Hepatocyte (in vitro differentiated cells): ENCODE results near the gene MAST2.

Experiments used
- EZH2 ChIP-seq: fragments of 200-600 bp; sonication (generic); IDR thresholded peaks from 2 replicates; pipeline ENCODE4 v1.6.1; 2016; ENCODE audit warnings: antibody characterized with exemption, mild to moderate bottlenecking, borderline replicate concordance
- EZH2phosphoT487 ChIP-seq: fragments of 200-600 bp; sonication (generic); IDR thresholded peaks from one replicate; pipeline ENCODE4 v1.6.1; 2018; ENCODE audit warnings: antibody characterized with exemption, mild to moderate bottlenecking, low read depth, moderate library complexity; ENCODE audit not compliant: unreplicated experiment, severe bottlenecking
- TF ChIP-seq, protein P1 (sequence below): fragments of 200-600 bp; sonication (generic); IDR thresholded peaks from 2 replicates; pipeline ENCODE4 v1.5.1; 2016; ENCODE audit warnings: antibody characterized with exemption, mild to moderate bottlenecking; ENCODE audit not compliant: poor library complexity

GRCh38 chr1:45846931-45847330 is 43.5 kb downstream of the MAST2 start:
- TF ChIP-seq EZH2phosphoT487, result no peak
- TF ChIP-seq, protein P1, sequence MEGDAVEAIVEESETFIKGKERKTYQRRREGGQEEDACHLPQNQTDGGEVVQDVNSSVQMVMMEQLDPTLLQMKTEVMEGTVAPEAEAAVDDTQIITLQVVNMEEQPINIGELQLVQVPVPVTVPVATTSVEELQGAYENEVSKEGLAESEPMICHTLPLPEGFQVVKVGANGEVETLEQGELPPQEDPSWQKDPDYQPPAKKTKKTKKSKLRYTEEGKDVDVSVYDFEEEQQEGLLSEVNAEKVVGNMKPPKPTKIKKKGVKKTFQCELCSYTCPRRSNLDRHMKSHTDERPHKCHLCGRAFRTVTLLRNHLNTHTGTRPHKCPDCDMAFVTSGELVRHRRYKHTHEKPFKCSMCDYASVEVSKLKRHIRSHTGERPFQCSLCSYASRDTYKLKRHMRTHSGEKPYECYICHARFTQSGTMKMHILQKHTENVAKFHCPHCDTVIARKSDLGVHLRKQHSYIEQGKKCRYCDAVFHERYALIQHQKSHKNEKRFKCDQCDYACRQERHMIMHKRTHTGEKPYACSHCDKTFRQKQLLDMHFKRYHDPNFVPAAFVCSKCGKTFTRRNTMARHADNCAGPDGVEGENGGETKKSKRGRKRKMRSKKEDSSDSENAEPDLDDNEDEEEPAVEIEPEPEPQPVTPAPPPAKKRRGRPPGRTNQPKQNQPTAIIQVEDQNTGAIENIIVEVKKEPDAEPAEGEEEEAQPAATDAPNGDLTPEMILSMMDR, result no peak
- no peak for TF ChIP-seq EZH2
